GM10847 (cell line): ENCODE data around the gene ANAPC16.

ENCODE experiments used
- POLR2A ChIP-seq: IDR thresholded peaks from 2 replicates; pipeline ENCODE4 v1.6.1; 2011; ENCODE audit not compliant: insufficient read length; ENCODE audit errors: extremely low read depth

ANAPC16 gene

DNA sequence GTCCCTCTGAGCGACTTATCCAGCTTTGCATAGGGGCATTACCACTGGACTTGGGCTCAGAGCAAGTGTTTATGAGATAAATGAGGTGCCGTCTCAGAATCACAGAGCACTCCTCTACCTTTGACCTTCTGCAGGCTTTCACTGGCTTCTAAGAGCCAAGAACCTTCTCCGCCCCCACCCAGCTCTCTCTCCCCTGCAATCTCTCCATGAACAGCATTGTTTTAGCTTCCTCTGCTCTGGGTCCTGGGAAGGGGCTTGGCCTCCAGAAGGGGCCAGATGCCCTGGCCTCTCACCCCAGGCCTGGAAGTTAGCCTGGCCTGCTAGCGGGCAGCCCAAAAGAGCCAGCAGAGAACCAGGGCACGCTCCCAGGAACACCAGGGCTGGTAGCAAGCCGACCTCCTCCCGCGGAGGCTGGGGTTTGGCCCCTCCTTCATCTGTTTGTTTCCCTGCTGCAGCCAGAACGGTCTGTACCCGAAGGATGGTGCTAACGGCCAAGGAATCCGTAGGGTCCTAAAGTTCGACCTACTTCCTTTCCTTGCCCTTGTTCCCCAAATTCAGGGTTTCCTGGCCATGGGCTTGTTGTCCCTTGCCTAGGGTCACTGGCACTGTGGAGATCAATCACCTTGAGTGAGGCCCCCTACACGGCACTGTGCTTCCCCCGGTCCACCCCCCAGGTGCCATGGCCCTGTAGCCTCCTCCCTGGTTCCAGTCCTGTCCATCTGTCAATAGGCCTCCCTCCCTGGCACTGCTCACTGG lies 39.2 kb downstream of the ANAPC16 start:
- peak; percentile 21 for TF ChIP-seq POLR2A

DNA sequence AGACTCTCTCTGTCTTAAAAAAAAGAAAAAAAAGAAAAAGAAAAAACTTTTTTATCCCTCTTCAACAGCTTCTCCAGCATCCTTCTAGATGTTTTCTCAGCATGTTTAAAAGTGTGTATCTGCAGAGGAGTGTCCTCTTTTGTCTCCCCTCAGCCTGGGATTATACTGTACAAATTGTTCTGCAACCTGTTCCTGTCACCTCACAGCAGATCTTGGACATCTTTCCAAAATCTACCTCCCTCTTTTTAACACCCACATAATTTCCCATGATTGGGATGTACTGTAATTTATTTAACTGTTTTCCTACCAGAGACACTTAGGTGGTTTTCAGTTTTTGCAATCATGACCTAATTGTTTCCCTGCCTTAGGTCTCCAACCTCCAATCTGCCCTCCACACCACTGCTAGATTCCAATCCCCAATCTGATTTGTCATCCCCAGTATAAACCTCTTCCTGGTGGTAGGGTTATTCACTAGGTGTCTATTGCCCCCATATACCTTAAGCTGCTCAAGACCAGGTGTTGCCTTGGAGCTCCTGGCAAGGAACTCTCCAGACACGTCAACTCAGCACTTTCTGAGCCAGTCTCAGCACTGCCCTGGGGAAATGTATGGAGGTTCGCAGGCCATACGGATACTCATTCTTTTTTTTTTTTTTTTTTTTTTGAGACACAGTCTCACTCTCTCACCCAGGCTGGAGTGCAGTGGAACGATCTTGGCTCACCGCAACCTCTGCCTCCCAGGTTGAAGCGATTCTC lies 40.3 kb downstream of the ANAPC16 start:
- no peak for TF ChIP-seq POLR2A

DNA sequence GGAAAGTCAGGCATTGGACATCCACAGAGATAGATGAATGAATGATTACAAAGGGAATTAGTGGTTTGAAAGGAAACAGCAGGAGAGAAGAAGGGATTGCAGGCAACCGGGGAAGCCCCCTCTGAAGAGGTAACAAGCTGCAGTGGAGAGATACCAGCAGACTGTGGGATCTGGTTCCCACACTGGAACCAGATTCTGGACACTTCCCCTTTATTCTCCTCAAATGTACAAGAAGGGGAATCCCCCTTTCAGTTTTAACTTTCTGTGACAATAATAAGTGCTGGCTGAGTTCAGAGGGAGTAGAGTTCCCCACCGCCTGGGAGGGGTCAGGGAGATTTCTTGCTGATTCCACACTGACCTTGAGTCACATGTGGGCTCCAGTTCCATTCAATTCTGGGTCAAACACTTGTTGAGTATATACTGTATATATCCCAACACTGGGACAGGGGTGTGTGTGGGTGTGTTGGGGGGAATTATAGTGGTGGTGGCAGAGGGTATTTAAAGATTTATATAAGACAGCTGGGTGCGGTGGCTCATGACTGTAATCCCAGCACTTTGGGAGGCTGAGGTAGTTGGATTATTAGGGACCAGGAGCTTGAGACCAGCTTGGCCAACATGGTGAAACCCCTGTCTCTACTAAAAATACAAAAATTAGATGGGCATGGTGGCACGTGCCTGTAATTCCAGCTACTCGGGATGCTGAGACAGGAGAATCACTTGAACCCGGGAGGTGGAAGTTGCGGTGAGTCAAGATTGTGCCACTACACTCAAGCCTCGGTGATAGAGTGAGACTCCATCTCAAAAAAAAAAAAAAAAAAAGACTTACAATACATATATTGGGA lies 41.5 kb downstream of the ANAPC16 start:
- TF ChIP-seq POLR2A: no peak

DNA sequence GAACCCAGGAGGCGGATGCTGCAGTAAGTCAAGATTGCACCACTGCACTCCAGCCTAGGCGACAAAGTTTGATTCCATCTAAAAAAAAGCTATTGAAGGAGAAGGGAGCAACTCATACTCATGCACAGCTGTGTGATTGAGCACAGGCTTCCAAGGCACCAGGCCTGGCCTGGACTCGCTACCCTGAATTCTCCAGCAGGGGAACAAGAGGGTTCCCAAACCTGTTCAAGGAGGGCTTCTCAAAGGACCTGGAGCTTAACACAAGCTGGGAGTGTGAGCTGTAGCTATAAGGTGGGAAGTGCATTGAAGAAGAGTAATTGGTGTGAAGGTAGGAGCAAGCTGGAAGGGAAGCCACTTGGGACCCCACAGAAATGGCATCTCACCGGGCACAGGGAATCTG lies 42.8 kb downstream of the ANAPC16 start:
- no peak for TF ChIP-seq POLR2A

DNA sequence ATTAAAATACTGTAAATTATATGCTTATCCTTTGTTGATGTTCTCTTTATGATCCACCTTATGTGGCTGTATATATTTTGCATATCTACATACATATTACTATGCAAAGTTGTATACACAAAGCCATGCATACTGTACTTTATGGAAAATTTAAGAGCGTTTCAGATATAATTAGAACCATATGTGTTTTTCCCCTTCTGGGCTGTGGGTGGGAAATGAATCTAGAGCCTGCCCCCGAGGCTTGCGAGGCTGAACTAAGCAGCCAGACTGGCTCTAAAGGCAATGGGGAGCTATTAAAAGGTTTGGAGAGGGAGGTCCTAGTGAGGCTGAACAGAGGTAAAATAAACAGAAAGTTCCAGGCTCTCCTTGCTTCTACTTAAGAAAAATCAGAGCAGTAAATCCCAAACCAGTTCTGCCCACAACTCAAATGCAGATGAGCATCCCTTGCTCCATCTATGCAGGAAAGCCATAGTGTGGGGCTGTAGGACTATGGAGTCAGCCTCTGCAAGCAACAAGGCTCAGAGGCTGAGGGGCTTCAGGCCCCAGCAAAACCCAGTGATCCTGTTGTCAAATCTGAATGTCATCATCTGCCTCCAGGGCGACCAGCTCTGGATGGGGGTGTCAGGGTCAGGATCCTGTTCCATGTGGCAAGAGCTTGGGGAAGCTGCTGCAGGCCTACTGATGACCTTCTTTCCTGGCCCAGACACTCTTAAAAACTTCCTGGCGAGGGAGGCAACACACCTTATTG lies 43.9 kb downstream of the ANAPC16 start:
- TF ChIP-seq POLR2A: no peak

DNA sequence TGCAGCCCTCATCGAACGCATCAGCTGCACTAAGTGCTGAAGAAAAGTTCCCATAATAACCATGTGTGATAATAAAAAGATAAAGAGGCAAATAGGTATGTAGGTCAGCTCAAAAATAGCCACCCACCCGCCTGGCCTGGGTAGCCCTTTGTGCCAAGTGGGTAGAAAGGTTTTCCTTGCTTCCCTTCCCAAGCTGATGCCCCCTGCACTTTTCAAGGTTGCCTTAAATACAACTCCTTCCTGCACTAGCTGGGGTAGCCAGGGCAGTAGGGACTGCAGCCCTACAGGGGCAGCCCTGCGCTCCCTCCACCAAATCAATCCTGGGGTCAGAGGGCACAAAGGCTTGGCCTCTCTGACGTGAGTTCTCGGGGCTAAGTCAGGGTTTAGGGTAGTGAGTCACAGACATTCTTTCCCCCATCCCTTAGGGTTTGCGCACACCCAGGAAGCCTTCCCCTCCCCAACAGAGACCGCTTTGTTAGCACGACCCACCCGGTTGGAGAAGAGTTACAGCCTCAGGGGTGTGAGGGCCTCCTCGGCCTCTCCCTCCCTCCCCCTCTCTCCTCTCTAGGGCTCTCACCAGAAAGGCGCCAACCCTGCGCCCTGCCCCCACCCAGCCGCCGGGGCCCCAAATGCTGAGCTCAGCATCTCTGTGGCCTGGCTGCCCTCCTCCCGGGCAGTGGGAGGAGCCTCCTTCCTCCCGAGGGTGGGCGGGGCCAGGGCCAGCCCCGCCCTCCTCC lies 44.6 kb downstream of the ANAPC16 start:
- no peak for TF ChIP-seq POLR2A

DNA sequence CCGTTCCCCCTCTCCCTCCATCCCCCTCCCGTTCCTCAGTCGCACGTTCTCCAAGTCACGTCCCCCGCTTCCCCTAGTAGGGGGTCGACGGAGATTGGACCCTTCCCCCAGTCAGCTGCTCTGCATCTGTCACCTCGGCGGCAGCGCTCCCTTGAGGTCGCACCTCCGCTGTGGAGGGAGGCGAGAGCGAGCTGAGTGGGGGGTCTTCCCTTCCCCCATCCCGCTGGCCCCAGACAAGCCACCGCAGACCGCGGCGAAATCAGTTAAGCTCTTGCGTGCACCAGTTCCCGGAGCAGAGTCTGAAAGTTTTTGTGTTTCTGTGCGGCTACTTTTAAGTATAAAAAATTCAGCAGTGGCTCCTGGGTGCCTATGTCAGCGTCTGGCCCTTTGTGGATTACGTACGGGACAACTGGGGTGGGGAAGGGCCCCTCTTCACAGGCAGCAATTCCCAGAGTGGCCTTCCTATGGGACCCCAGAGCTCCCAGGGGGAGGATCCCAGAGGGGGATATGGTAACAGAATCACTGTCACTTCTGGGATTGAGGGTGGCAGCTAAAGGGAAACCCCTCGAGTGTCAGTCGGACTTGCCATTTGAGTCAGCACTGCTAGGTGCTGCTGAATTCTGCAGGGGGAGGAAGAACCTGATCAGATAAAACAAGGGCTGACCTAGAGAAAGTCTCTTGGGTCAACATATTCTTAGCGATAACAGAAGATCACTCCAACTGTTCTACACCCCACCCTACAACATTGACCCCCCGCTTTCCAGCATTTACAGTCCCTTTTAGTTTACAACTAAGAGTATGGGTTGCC lies 45.4 kb downstream of the ANAPC16 start:
- TF ChIP-seq POLR2A: peak; percentile 51

DNA sequence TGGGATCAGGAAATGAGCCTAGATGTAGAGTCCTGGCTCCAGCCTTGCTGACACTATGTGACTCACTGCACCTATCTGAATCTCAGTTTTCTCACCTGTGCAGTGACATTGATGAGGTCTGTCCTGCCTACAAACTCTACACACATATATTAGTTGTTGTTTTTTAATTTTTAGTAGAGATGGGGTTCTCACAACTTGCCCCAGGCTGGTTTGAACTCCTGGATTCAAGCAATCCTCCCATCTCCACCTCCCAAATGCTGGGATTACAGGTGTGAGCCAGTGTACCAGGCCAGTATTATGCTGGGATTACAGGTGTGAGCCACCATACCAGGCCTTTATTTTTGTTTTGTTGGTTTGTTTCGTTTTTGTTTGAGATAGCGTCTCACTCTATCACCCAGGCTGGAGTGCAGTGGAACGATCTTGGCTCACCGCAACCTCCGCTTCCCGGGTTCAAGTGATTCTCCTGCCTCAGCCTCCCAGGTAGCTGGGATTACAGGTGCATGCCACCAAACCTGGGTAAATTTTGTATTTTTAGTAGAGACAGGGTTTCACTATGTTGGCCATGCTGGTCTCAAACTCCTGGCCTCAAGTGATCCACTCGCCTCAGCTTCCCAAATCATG lies 46.1 kb downstream of the ANAPC16 start:
- TF ChIP-seq POLR2A: no peak

DNA sequence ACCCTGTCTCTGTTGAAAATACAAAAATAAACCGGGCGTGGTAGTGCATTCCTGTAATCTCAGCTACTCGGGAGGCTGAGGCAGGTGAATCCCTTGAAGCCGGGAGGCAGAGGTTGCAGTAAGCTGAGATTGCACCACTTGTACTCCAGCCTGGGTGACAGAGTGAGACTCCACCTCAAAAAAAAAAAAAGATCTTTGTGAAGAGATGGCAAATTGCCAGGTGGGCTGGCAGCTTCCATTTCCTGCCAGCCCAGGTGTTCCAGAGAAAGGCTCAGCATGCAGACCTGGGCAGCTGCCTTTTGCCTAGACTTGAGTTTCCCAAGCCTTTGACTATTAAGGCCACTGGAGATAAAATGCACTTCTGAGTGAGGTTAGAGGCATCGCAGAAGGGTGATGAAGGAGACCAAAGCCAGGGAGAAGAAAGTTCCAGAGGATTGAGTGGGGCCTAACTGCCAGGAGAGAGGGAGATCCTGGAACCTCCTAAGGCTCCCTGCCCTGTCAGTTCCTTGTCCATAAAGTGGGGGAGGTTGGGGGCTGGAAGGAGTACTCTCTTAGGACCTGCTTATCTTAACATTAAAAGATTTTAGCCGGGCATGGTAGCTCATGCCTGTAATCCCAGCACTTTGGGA lies 47.9 kb downstream of the ANAPC16 start:
- no peak for TF ChIP-seq POLR2A

DNA sequence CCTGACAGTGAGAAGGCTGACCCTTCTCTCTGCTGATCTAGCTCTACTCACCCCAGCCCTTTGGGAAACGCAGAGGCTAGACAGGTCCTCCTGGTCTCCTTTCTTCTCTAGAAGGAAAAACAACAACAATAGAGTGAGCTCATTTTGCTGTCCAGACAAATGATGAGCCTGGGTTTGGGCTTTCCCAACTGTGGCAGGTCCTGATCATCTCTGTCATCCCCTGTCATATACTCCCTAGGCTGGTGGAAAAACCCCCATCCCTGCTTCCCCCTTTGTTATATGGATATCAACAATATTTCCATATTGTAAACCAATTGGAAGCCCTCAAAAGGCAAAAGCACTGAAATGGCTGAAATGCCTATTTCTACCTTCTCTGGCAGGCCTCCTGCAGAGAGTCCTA lies 48.7 kb downstream of the ANAPC16 start:
- no peak for TF ChIP-seq POLR2A

DNA sequence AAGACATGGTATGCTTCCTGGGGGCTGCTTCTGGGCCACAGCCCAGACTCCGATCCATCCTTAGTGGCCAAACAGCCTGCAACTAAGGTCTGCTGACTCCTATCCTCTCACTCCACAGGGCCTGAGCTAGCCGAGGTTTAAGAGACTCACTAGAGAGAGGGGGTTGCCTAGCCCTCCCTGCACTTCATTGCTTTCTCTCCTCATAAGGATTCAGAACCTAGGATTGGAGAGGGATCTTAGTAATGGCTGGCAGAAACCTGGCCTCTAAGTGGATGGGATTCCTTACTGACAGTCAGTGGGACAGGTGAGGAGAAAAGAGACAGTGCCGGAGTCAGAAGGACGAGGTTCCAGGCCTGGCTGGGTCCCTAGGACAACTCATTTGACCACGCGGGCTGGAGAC lies 49.7 kb downstream of the ANAPC16 start:
- TF ChIP-seq POLR2A: no peak

DNA sequence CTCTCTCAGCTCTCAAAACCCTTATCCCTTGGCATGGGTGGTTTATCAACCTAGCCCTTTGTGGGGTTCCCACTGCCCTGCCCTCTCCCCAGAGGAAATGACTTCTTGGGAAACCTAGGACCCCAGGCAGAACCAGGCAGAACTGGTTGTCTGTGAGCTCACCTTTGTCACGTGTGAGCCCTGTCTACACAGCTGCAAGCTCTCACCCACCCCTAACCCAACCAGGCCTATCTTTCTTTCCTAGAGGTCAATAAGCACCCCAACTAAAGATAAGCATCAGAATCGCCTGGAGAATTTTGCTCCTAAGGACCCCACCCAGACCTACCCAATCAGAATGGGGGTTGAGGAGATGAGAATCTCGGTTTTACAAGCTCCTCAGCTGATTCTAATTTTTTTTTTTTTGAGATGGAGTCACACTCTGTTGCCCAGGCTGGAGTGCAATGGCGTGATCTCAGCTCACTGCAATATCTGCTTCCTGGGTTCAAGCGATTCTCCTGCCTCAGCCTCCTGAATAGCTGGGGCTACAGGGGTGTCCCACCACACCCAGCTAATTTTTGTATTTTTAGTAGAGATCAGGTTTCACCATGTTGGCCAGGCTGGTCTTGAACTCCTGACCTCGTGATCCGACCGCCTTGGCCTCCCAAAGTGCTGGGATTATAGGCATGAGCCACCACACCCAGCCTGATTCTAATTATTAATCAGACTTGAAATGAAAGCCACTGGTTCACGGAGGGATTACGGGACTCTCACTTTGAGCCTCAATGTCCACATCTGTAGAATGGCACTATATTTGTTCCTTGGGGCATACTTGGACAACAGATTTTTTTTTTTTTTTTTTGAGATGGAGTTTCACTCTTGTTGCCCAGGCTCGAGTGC lies 50.4 kb downstream of the ANAPC16 start:
- TF ChIP-seq POLR2A: no peak
